Astrocyte (in vitro differentiated cells and primary cell): ENCODE data around the gene NUSAP1.

Experiments
- EZH2 ChIP-seq: IDR thresholded peaks from 2 replicates; pipeline ENCODE4 v1.6.1; 2012; ENCODE audit warnings: mild to moderate bottlenecking, low read length, inconsistent platforms; ENCODE audit not compliant: insufficient read depth
- TF ChIP-seq, protein P1 (sequence below): IDR thresholded peaks from 2 replicates; pipeline ENCODE4 v1.5.1; 2011; ENCODE audit warnings: low read depth, mild to moderate bottlenecking, inconsistent platforms, low read length, moderate library complexity; ENCODE audit not compliant: insufficient read depth

DNA sequence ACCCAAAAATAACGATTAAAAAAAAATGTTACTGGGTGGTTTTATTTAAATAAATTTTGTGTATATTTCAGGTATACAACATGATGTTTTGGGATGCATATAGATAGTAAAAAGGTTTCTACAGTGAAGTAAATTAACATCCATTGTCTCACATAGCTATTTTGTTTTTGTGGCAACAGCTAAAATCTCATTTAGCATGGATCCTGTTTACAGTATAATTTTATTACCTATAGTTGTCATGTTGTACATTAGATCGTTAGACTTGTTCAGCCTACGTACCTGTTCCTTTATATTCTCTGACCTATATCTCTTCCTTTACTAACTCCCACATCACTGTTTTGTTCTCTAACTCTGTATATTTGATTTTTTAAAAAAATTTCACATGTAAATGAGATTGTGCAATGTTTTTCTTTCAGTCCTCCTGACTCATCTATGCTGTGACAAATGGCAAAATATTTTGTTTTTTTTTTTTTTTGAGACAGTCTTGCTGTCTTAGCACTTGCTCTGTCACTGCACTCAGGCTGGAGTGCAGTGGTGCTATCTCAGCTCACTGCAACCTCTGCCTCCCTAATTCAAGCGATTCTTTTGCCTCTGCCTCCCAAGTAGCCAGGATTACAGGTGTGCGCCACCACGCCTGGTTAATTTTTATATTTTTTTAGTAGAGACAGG is 45.9 kb upstream of the NUSAP1 start:
- TF ChIP-seq, protein P1, sequence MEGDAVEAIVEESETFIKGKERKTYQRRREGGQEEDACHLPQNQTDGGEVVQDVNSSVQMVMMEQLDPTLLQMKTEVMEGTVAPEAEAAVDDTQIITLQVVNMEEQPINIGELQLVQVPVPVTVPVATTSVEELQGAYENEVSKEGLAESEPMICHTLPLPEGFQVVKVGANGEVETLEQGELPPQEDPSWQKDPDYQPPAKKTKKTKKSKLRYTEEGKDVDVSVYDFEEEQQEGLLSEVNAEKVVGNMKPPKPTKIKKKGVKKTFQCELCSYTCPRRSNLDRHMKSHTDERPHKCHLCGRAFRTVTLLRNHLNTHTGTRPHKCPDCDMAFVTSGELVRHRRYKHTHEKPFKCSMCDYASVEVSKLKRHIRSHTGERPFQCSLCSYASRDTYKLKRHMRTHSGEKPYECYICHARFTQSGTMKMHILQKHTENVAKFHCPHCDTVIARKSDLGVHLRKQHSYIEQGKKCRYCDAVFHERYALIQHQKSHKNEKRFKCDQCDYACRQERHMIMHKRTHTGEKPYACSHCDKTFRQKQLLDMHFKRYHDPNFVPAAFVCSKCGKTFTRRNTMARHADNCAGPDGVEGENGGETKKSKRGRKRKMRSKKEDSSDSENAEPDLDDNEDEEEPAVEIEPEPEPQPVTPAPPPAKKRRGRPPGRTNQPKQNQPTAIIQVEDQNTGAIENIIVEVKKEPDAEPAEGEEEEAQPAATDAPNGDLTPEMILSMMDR, result no peak
- TF ChIP-seq EZH2, result no peak
